ENCODE results near the gene TSC2.

- TF ChIP-seq POLR2A (IDR thresholded peaks at IDR 0.05; ENCODE audit: low read depth, low read length): no peak
- TF ChIP-seq POLR2AphosphoS5 (IDR thresholded peaks at IDR 0.05; ENCODE audit: low read depth, low read length): no peak
- TF ChIP-seq TAF1 (IDR thresholded peaks at IDR 0.05; ENCODE audit: borderline replicate concordance, low read depth, low read length): no peak
Measured at GRCh38 chr16:2044541-2044940, 3.2 kb upstream of the TSC2 start.

Data from GM12892 (cell line).